SK-N-DZ (cell line): Measurements from ENCODE around the gene ZNF892. TPM values are rescaled to one million over a fixed set of nuclear protein-coding genes. Genes with fewer than 3 reads are reported as not detected.
A peak's percentile ranks its signal among the peaks of the same experiment; 100 is the strongest.

Experiments
- DNase-seq: peaks from one replicate; pipeline ENCODE4 v3.0.0-alpha.2; 2015; ENCODE audit warnings: low spot score
- polyA plus RNA-seq, 2 experiments: library from polyadenylated mRNA; depleted of rRNA; stranded (reverse); fragments of >200 nt; gene quantifications; 2 replicates each; pipeline ENCODE4 v1.2.3, GENCODE V29; 2014

Gene ZNF892
- polyA plus RNA-seq (2014; cell fraction: cytosol; rRNA removed), result 2.8 and 4.3 TPM in 2 replicates
- polyA plus RNA-seq (2014; cell fraction: nucleus; rRNA removed), result 2.5 and 7.2 TPM in 2 replicates

GRCh38 chr2:95207111-95207961 lies at the start of gene ZNF892:
ZNF892 (plus strand) TSS chr2:95207521; CDS start chr2:95207816, 295 bp downstream.
- DNase-seq, result peak; percentile 94

GRCh38 chr2:95158441-95158840 lies 48.9 kb upstream of the ZNF892 start:
- peak; percentile 14 for DNase-seq

- DNase-seq, result peak; percentile 31
Observed at GRCh38 chr2:95158891-95159619, 48.3 kb upstream of the ZNF892 start.

- DNase-seq, result peak; percentile 70
Observed at GRCh38 chr2:95159690-95160449, 47.5 kb upstream of the ZNF892 start, which contains the start of gene ZNF514. ZNF514 (minus strand) TSS chr2:95159848; CDS start chr2:95153253, 6,595 bp downstream.

GRCh38 chr2:95165030-95165370 lies 42.3 kb upstream of the ZNF892 start:
- DNase-seq, result no peak

GRCh38 chr2:95165371-95166064 lies 41.8 kb upstream of the ZNF892 start, which contains the start of gene ZNF2:
ZNF2 (plus strand) TSS chr2:95165809; CDS start chr2:95176227, 10,418 bp downstream.
- peak; percentile 97 for DNase-seq

GRCh38 chr2:95166065-95166763 lies 41.1 kb upstream of the ZNF892 start:
- DNase-seq, result no peak

GRCh38 chr2:95171902-95172301 lies 35.4 kb upstream of the ZNF892 start:
- DNase-seq, result no peak

- DNase-seq, result no peak
Observed at GRCh38 chr2:95174031-95174542, 33.2 kb upstream of the ZNF892 start.

- DNase-seq, result no peak
Observed at GRCh38 chr2:95179451-95179850, 27.9 kb upstream of the ZNF892 start.

- DNase-seq, result no peak
Observed at GRCh38 chr2:95181774-95182173, 25.5 kb upstream of the ZNF892 start.

GRCh38 chr2:95185197-95185596 lies 22.1 kb upstream of the ZNF892 start:
- DNase-seq, result no peak

GRCh38 chr2:95185973-95186372 lies 21.3 kb upstream of the ZNF892 start:
- no peak for DNase-seq

- DNase-seq, result peak; percentile 58
Observed at GRCh38 chr2:95192956-95193355, 14.4 kb upstream of the ZNF892 start.

- no peak for DNase-seq
Observed at GRCh38 chr2:95203911-95204310, 3.4 kb upstream of the ZNF892 start.

GRCh38 chr2:95204396-95204795 lies 2.9 kb upstream of the ZNF892 start:
- DNase-seq, result no peak

- no peak for DNase-seq
Observed at GRCh38 chr2:95206096-95206495, 1.2 kb upstream of the ZNF892 start.

GRCh38 chr2:95208106-95208505 lies 785 bp downstream of the ZNF892 start:
- no peak for DNase-seq

GRCh38 chr2:95215018-95215612 lies 7.8 kb downstream of the ZNF892 start:
- DNase-seq, result no peak

GRCh38 chr2:95220449-95220848 lies 13.1 kb downstream of the ZNF892 start:
- DNase-seq, result no peak
